GM19328 (cell line): ENCODE data around the gene CYBA.
"Not testable (repeated sequence)": the region's sequence is repeated elsewhere in the genome, so short reads cannot be mapped to it uniquely, and the experiment has no call there.

Experiments used
- ATAC-seq: cut with Tn5 transposase; IDR thresholded peaks from one replicate; pipeline ENCODE4 v1.9.1; 2021; ENCODE audit warnings: mild to moderate bottlenecking, moderate library complexity; ENCODE audit not compliant: unreplicated experiment

Gene CYBA

DNA sequence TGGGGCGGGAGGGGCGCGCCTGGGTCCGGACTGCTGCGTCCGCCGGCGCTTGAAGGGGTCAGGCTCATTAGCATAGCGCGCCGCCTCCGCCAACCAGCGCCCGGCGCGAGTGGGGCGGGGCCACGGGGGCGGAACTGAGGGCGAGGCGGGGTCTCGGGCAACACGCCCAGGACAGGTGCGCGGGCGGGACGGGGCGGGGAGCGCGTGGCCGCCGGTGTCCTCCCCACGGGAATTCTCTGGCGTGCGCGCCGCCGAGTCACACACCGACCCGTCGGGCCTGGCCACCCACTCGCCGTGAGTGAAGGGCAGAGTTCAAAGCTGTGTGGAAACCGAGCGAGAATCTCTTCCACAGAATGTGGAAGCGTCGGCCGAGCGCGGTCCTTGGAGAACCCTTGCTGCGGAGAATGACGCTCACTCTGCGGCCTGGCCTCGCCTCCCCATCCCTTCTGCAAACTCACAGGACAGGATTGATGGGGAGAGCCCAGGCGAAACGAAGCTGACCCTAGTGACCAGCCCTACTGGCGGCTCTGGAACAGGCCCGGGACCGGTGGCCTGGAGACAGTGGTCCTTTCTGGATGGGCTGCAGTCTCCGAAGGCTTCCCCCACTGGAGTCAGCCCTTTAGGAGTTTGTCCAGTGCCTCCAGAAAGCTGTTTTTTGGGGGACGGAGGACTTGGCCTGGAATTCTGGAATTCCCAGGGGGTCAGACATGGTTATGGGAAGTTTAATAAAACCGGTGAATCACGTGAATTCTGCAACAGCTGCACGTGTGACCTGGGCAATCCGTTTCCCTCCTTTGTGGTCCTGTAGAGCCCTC is 35.8 kb upstream of the CYBA start, which contains the start of gene SNAI3:
TSS of gene SNAI3 (minus strand) at position 69 of the 815 bp plus-strand sequence. CDS start 101 bp downstream, outside the sequence.
- ATAC-seq, result peak; percentile 67

- peak; percentile 9 for ATAC-seq
These were observed 35.2 kb upstream of the CYBA start for GRCh38 chr16:88686062-88686438.

GRCh38 chr16:88685156-88686061 is 34.6 kb upstream of the CYBA start:
- ATAC-seq, result no peak

DNA sequence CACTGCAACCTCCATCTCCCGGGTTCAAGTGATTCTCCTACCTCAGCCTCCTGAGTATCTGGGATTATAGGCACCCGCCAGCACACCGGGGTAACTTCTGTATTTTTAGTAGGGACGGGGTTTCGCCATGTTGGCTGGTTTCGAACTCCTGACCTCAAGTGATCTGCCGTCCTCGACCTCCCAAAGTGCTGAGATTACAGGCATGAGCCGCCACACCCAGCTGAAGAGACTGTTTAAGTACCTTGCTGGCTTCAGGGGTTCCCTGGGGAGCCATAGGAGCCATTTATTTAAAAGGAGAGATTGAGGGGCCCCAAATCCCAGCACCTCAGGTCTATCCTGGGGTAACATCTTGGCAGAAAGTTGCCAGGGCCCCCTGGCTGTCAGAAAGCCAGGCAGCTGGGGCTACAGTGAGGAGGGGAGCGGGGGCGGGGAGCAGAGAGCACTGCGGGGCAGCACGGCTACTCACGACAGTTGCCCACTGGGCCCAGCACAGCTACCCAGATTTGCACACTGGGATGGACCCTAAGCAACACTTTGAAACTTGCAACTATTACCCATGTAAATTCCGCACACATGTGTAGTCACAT is 33.8 kb upstream of the CYBA start:
- ATAC-seq, result no peak

DNA sequence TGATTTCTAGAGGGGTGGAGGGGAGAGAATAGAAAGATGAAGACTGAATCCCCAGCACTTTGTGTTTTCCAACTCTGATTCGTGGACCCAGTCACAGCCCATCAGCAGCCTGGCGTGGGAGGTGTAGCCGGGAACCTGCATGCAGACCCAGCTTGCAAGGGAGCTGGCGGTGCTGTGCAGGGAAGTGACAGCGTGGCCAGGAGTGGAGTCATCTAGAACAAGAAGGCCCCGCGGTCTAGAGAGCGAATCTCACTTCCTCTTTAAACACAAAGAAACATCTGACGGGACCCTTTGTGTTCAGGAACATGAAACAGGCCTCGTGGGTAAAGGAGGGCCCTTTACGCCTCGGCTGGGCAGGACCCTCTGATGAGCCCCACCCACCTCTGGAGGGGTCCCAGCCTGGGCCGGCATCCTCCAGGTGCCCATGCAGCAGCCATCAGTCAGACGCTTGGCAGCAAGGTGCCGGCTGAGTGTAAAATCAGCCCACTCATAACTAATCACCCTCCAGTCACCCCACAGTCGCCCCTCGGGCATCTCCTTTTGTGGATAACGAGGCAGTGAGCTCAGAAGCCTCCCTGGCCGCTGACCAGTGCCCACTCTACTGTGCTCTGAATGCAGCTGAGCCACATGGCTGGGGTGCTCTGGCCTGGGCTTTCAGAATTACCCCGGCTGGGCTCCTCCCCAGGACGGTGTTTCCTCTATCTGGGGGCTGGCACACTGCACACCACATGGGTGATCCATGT is 31.0 kb upstream of the CYBA start:
- ATAC-seq, result peak; percentile 42

GRCh38 chr16:88681084-88681680 is 30.3 kb upstream of the CYBA start:
- no peak for ATAC-seq

- no peak for ATAC-seq
These were observed 29.8 kb upstream of the CYBA start for GRCh38 chr16:88680554-88681083.

DNA sequence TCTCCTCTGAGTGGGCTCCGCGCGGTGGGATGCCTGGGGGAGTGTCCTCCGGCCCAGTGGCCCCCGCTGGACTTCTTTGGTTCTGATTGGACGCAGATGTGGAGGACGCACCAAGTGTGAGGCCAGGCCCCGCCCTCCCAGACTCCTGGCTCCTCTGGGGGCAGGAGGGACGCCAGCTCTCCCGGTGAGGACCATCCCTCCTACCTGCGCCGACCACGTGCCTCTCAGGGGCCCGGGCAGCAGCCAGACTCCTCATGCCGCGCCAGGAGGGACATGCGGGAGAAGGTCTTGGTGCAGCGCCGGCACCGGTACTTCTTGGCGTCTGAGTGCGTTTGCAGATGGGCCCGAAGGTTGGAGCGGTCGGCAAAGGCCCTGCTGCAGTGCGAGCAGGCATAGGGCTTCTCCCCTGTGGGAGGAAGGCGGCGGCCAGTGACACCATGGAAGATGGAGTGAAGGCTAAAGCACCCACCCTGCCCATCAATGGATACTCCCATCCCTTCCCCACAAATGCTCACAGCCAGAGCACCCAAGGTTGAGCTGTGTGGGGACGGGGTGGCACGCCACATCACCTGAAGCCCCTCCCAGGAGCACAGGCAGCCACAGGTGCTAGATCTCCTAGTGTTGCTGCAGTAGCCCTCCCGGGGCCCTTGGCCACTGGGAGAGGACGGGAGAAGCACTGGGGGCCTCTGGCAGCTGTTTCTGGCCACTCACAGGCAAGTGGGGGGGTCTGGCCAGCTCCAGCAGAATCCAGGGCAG is 27.5 kb upstream of the CYBA start:
- no peak for ATAC-seq

GRCh38 chr16:88677721-88678120 is 26.9 kb upstream of the CYBA start:
- ATAC-seq, result no peak

GRCh38 chr16:88676502-88677242 is 25.8 kb upstream of the CYBA start:
- ATAC-seq, result no peak

DNA sequence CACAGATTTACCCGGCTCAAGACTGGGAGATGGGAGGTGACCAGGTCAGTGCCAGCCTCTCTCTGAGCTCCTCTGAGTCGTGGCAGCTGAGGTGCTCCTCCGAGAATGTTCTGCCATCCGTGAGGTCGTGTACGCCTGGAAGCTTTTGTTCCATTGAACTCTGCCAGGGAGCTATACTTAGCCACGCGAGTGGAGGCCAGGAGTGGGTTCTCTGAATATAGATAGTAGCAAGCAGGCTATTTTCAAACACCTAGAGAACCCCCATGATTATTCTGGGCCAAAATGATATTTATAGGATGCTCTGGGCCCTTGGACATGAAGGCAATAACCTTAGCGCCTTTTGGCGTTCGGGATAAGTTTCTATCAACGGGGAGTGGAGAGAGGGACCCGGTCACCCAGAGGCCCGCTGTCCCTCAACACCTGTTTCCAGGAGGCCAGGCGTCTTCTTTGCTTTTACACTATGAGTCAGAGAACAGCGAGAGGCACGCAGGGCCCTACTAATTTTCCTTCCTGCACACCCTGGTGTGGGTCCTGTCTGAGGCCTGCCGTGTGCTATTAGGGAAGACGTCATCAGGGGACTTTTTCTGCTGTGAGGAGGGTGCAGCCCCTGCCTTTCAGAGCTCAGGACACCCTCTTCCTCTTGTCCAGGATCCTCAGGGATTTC is 23.0 kb upstream of the CYBA start:
- no peak for ATAC-seq

DNA sequence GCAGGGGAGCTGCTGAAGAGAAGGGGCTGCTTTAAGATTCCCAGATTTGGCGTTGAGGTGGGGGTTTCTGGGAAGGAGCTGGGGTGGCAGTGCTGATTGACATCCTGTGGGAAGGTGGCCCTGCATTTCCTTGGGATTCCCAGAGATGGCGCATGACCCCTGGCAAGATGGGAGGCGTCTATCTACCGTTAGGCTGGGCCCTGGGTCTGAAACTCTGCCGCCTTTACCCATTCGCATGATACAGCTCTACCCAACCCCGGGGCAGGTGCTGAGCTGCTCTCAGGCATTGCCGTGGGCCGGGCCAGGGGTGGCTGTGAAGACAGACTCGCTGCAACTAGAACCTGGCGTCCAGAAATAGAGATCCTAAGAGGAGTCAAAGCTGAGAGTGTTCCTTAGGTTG is 21.9 kb upstream of the CYBA start:
- ATAC-seq, result no peak

DNA sequence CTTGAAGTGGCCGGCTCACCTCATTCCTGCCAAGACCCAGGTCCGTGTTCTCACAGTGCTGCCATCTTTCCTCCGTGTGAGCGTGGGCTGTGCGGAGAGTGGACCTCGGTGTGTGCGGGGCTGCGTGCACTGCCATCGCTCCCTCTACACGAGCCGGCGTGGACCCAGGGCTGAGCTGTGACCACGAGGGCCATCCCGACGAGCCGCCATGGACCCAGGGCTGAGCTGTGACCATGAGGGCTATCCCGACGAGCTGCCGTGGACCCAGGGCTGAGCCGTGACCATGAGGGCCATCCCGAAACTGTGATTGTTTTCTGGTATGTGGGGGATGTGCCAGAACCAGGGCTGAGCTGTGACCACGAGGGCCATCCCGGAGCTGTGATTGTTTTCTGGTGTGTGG is 21.0 kb upstream of the CYBA start:
- no peak for ATAC-seq

GRCh38 chr16:88669980-88670379 is 19.1 kb upstream of the CYBA start:
- ATAC-seq, result no peak

- ATAC-seq, result not testable (repeated sequence)
These were observed 18.6 kb upstream of the CYBA start for GRCh38 chr16:88669493-88669892.

DNA sequence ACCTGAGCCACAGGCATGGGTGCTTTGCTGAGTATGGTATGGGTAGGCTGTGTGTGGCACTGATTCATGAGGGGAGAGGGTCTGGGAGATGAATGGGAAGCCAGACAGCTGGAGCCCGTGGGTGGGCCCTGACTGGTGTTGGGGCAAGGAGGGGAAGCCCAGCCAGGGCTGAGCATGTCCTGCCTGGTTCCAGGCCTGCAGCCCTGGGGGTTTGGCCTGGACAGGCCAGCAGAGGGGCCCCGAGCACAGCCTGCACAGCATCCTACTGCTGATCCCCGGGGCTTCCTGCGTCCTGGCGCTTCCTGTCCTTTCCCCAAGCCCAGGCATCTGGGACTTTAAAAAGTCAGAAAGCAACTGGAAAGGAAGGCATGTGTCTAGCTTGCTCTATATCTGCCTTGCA is 16.6 kb upstream of the CYBA start:
- no peak for ATAC-seq

DNA sequence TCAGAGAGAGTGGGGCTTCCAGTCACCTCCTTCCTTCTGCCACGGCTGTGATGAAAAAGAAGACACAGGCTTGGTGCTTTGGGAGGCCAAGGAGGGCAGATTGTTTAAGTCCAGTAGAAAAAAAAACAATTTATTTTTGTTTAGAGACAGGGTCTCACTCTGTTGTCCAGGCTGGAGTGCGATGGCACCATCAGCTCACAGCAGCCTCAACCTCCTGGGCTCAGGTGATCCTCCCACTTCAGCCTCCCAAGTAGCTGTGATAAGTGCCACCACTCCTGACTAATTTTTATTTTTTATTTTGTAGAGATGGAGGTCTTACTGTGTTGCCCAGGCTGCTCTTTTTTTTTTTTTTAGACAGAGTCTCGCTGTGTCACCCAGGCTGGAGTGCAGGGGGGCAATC is 14.7 kb upstream of the CYBA start:
- ATAC-seq, result no peak

DNA sequence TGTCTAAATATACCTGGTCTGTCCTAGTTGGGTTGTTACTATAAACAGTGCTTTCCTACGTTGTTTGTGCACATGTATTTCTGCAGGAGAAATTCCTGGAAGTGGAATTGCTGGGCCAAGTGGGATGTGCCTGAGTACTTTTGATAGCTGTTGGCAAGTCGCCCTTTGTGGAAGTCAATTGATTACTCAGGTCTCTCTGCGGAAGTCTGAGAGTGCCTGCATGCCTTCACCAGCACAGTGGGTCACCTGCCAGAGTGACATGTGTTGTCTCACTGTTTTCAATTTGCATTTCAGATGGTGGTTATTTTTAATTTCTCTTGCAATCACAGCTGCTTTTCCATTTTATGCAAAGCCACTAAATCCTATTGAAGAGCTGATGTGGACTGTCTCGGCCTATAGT is 14.3 kb upstream of the CYBA start:
- no peak for ATAC-seq
